GM19395 (cell line): ENCODE data around the gene IRF2BP2.

Source experiments
- ATAC-seq: cut with Tn5 transposase; IDR thresholded peaks from one replicate; pipeline ENCODE4 v1.9.1; 2021; ENCODE audit warnings: mild to moderate bottlenecking, moderate library complexity; ENCODE audit not compliant: unreplicated experiment

The IRF2BP2 gene

DNA sequence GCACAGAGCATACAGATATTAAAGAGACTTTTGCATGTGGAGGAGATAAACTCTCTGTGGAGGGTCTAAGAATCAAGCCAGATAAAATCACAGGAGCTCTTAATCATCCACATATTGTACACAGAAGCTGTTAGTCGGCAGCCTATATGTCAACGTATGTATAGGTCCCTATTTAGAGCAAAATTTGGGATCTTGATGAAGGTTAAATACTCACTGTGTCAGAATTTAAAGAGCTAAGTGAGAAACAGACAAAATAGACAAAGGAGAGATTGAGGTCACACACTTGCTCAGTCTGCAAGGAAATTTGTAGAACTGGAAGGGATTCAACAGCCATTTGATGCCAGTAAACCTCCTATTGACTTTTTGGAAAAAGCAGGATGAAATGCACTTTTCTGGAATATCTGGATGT lies 4.1 kb upstream of the IRF2BP2 start:
- no peak for ATAC-seq

DNA sequence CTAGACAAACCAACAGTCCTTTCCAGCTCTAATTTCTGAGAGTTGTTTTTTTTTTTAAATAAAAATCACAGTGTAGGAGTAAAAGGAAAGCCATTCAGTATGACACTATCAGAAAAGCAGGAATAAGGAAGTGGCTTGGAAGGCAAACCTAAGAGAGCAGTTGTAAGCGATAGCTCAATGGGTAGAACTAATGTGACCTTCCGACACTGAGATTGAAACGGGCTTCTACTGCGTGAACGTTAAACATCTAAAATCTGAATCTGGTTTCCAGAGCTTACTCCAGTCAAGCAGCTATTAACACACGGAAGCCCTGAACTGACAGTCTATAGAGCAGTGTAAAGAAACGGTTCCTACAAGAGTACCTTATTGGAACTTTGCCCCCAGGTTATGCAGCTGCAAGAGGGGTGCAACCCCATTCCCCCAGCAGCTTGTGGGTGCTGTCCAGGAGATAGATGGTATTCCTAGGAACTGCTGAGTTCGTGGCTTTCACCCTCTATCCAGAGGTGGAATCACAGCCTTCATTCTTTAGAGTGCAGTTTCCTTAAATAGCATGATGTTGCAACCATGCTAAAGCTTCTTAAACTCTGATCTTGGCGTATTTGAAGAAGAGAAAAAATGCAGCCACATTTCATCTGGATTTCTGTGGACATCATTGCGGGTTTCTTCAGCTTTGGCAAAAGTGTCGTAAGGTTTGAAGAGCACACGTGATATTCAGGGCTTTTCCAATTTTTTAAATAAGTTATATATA lies 3.3 kb upstream of the IRF2BP2 start:
- no peak for ATAC-seq

DNA sequence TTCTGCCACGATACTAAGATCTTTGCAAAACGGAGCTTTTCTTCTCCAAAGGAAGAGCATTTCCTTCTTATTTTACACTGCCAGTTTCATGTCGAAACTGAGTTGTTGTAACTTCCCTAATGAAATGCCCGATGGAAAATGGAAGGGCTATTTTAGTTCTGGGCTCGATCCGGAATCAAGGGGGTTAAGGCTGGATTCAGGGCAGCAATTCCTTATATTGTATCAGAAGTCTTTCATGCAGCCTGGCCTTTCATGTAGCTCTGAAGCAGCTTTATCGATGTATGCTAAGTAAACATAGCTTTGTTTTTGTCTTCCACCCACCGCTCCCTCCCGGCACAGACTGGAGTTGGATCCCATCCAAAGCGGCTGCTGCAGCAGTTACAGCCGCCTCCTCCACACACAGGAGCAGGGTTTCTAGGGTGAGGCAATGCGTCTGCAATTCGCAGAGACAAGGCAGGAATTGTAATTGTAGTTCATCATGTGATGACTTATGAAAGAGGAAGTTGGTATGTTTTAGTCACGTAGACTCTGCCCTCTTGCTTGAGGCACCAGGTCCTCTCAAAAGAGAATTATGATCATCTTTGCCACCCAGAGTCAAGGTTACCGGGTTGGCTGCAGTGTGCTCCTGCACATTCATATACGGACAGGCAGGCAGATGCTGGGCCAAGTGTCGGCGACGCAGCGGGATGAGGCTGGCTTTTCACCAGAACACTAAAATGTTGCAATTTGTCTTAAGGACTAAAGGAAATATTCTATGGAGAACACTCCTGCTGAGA lies 2.6 kb upstream of the IRF2BP2 start:
- ATAC-seq, result peak; percentile 51

DNA sequence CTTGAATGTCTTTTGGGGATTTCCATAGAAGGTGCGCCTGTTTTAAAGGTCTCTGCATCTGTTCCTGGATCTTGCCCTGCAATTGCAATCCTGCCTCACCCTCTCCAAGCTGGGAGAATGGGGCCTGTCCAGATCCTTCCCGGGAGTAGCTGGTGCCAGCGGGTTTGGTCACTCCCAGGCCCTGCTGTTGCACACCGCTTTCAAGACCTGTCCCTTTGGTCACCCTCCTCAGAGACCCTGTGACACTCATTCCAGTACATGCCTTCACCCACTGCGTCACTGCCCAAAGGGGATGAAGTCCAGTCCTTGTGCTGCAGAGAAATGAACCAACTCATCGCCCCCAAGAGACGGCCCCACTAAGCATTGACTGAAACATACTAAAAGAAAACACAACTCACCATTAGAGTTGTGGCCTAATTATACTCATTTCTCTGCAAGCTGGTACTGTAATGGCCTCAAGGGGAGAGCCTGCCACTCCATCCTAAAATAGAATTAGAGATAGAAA lies 1.9 kb upstream of the IRF2BP2 start:
- no peak for ATAC-seq

DNA sequence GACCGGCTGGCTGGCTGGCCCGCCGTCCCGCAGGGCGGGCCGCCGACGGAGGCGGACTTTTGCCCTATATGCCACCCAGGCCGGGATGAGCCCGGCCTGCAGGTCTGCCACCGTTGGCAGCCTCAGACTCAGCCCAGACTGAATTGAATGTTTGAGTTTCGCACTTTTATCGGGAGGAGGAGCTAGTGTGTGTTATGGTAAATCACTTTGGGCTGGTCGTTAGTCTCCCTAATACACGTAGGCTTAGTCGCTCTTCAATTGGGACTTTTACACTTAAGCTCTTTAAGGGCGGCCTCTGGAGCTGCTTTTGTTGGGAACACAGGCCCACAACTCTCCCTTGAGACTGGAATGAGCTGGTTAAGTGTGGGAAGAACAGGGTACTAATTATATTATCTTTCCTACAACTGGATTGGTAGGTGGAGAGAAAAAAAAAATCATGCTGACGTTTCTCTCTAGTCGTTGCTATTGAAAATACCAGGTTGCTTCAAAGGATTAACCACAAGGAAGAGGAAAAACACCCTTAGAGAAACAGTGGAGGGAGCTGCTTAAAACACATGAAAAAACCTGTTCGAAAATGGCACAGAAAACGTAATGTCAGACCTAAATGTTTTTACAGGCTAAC lies 1.4 kb upstream of the IRF2BP2 start:
- peak; percentile 33 for ATAC-seq

DNA sequence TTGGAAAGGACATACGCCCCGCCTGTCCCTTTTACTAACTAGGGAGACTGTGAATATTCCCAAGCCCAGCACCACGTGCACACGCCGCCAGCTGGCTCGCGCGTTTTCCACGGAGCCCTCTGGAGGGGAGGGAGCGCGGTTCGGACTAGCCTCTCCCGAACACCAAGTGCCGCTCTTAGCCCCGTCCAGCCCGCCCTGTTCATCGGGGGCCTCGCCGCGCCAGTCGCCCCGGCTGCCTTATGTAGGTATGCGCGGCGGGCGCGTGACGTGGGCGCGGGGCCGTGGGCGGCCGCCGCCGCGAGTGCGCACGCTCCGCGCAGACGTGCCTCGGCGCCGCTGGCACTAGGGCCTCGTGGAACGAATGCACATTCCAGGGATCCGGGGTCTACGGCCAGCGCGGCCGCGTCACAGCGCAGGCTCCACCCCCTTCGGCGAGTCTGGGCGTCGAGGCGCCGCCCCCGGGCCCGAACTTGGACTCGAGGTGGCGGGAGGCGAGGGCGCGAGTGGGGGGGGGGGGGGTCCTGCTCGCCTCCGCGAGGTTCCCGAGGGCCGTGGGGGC lies 767 bp upstream of the IRF2BP2 start:
- ATAC-seq, result peak; percentile 47

DNA sequence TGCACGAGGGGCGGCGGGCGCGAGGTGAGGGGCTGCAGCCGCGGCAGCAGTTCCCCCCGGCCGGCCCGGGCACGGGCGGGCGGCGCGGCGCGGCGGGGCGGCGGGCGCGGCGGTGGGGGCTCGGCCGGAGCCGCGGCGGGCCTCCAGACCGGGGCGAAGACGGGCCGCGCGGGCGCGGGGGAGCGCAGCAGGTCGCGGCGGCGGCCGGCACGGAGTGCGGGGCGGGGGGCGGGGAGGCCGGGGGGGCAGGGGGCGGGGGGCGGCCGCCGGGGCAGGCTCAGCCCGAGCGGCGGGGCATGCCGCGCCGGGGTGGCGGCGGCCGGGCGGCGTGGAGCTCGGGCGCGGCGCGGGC lies 311 bp downstream of the IRF2BP2 start:
- ATAC-seq, result no peak

DNA sequence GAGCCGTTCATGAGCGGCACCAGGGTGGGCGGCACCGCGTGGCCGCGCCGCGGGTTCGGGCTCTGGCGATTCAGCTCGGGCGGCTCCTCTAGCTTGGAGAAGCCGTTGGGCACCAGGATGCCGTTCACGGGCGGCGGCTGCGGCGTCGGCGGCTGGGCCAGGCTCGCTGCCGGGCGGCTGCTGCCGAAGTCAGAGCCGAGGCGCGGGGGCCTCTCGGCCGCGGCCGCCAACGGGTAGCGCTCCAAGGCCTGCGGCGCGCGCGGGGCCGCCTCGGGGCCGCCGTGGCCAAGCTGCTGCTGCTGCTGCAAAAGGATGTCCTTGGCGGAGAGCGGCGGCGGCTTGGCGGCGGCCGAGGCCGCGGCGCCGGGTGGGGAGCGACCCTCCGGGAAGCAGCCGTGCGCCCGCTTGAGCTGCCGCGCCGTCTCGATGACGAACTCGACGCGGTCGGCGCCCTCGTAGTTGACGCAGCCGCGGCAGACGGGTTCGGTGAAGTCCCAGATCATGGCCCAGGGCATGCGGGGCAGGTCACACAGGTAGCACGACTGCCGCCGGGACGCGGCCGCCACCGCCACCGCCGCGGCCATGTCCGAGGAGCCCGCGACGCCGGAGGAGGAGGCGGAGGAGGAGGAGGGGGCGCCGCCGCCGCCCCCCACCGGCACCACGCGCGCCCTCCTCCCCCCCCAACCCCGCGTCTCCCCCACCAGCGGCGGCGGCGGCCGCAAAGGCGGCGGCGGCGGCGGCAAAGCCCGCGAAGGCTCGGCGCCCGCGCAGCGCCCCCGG lies 877 bp downstream of the IRF2BP2 start:
- no peak for ATAC-seq

DNA sequence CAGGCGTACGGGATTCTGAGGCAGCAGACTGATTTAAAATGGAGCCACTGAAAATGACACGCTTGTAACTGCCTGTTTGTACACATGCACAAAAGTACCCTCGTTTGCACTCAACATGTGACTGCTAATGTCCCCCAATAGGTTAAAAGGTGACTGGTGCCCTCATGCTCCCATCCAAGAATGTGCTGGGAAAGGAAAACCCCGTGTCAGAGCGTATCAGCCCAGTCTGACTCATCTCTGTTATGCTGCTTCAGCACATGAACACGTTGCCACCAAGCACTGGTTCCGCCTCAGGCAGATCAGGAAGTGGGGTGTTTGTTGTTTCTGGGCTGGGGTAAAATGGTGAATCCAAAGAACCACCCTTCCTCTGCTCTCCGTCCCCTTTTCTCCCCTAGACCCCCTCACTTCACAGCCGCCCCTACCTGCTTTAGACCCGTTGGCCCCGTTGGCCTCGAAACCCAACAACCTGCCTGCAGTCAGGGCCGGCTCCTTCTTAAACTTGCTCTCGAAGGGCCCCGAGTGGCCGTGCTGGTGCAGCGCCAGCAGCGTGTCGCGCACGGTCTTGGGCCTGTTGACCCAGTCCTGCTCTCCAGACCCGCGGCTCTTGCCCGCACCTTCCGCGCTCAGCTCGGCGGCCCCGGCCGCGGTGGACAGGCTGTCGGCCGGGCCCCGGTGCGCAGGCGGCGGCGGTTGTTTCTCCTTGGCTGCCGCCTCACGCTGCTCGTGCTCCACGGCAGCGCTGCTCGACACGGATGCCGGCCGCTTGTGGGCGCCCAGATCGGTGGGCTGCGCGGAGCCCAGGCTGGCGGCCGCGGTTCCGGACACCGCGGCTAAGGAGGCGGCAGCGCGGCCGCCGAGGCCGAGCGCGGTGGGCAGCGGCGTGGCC lies 1.7 kb downstream of the IRF2BP2 start:
- peak; percentile 37 for ATAC-seq

DNA sequence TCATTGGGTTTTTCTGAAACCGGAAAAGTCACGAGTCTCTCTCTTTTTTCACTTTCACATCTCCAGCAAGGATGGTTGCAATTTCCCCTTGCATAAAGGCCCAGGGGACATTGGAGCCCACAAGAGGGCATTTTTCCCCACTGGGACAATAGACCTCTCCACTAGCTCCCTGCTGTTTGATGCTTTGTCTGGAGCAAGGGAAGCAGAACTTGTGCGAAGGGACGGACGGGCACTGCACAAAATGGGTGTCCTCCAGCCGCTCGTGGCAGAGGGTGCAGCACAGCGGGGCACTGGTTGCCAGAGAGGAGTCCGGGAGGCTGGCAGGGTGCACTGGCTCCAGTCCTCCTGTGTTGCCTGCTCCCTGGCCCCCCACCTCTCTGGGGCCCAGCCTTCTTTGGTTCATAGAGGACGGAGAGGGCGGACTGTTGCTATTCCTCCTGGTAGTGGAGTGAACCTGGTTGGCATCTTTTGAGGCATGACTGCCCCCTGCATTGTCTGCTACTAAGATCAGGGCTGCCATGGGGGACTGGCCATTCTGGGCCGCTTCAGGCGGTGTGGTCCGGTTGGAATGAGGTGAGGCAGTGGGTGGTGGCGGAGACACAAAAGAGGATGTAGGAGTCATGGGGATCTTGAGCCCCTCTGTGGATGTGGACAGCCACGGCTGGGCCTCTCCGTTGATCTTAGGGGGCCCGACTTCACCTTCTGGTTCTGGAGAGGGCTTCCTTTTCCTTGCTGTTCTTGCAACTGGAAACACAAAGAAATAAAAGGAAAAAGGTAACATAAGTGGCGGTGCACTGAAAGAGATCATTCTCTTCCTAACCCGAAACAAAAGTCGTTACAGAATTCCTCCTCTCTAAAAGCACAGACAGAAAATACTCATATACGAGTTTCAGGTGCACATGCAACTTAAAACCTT lies 2.6 kb downstream of the IRF2BP2 start:
- no peak for ATAC-seq

DNA sequence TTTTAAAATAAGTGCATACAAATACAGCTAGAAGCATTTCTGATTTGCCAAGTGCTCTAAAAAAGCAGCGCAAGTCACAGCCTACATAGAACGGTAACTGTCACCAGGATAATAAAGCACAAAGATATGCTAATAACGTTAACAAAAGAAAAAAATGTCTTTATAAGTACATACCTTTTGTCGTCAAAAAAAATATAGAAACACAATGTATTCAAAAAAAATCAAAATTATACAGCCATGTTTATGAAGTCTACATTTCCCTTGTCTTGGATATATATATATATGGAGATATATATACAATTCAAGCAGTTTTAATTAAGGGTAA lies 3.2 kb downstream of the IRF2BP2 start:
- ATAC-seq, result no peak

DNA sequence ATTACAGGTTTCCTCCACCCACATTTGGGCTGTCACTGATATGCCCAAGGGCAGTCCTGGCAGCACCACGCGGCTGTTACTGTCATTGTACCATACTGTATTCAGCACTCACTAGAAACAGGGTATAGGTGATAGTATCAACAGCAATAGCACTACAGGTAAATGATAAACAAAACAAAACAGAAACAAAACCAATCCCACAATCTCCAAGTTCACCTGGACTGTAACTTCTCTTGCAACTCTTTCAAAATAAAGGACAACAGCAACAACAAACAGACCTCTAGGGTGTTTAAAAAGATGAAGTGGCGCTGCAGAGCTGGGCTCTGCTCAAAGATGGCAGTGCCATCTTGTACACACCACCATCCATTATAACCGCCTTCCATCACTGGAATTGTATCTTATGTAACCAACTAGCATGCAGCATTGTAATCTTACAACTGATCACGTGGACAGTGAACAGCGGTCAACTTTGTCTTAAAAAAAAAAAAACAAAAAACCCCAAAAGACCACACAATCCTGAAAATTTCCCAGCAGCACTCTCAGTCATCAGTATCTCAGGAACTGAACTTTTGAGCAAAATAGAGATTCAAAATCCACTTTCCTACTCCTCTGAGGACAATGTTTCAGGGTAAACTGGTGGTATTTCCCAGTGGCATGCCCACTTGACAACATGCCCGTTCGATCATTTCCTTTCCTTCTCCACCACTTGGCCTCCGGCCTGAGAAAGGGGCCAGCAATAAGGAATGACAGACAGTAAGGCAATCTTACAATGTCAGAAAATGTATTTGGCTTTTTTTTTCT lies 3.8 kb downstream of the IRF2BP2 start:
- no peak for ATAC-seq

DNA sequence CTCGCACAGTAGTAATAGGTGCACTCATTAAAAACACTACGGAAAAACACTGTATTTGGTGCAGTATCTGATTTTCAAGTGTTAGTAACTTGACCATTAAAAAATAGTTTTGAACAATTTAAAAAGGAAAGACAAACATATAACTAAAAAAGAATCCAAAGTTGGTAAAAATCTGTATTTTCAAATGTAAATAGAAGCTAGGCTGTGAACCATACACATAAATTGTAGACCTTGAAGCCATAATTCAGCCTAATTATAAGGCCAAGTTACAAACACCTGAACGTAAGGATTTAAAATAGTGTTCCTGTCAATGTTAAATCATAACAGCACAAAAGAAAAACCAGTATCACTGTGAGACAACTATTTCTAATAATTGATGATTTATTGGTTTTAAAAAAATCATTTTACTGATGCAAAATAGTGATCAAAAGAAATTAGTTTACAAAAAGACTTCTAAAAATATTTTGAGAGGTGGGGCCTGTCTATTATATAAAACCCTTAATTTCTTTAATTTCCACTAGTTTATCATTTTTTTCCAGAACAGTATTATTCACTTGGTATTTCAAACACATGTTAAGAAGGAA lies 4.5 kb downstream of the IRF2BP2 start:
- no peak for ATAC-seq

DNA sequence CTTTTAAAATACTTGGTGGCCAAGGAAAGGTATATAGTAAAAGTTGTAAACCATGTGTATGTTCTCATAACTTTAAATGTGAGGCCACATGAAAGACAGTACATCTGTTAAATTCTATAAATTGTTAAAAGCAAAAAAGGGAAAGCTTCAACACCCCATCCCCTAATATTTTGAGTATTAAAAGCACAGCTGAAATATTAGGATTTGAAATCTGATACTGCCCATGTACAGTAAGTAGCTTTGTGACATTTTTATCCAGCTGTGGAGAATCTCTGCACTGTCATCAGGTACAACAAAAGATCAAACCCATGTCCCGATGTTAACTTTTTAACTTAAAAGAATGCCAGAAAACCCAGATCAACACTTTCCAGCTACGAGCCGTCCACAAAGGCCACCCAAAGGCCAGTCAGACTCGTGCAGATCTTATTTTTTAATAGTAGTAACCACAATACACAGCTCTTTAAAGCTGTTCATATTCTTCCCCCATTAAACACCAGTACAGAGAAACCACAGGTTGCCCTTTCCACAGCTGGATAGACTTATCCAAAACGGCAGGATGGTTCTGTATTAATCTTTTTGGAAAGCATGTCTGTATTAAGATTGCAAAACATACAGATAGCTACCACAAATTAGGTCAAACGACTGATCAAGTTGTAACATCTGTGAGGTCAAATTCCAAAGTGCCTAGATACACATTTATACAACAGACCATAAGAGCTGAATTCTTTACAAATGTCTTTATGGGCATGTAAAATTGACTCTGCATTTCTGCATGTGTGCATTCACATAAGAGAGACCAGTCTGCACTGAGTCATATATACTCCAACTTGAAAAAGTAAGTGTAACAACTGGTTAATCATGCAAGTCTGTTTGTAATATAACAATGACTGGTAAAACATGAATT lies 5.2 kb downstream of the IRF2BP2 start:
- no peak for ATAC-seq

DNA sequence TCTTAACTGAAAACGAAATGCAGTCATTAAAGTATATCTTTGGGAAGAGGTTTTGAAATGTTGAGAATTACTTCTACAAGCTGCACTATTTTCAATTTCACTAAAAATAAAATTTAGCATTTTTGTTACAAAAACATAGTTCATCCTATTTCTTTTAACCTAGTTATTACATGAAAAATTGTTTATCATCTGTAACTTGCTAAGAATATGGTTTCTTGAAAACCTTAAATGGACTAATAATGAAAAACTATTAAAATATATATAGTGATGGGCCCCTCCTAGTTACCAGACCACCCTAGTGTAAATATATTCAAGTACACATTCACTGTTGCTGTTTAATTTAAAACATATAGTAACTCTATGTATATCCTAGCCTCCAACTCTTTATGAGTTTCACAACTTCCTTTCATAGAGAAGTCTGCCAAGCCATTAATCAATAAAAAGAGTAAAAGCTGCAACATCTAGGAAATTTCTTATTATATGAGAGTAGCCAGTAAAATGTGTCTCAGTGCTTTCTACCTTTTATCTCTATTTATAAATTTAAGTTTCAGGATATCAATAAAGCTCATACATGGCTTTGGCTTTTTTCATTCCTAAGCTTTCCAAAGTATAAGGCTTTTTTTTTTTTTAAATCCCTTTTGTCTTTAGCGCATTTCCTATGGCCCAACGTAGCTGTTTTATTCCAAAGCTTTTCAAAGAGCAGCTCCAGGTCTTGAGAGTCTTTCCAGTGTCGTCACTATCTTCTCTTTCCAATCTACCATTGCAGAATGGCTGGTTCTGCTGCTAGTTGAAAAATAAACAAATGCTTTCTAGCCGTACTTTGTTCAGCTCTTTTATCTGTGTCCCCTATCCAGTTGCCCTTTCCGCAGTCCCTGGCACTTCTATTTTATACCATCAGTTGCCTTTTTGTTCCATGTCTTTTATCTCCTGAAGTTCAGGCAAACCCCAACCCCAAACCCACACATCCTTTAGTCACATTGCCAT lies 6.5 kb downstream of the IRF2BP2 start:
- no peak for ATAC-seq
